ENCODE measurements around the gene TTC39A.

- TF ChIP-seq CTCF (conservative IDR thresholded peaks at IDR 0.05 in 1 of 2, IDR thresholded peaks at IDR 0.05 in 1 of 2; ENCODE audit: low read depth in 1 of 2, low read length in 2 of 2) (no peak), EZH2 (IDR thresholded peaks at IDR 0.05; ENCODE audit: low read length, missing control alignments) (no peak)
These were observed 1.4 kb downstream of the TTC39A start for GRCh38 chr1:51328926-51329325.
